ENCODE results near the gene SHE. TPM values are rescaled to one million over a fixed set of nuclear protein-coding genes. Genes with fewer than 3 reads are reported as not detected.

Gene SHE
- total and polyA plus RNA-seq, 2 of the 8 experiments (the other 6 are each of a cell fraction or from before 2014, with no cell fraction given), result 0.44 to 0.45 TPM

GRCh38 chr1:154476791-154477190, 25.4 kb downstream of the SHE start (continued):
- TF ChIP-seq E2F6 (IDR thresholded peaks at IDR 0.05), result no peak
- TF ChIP-seq EP300 (IDR thresholded peaks at IDR 0.05; ENCODE audit: borderline replicate concordance in 1 of 2, low read depth in 2 of 2, low read length in 2 of 2), result no peak

Measured in H1 (cell line).